ENCODE results near the gene XAGE1A.
"Not testable (repeated sequence)": the region's sequence is repeated elsewhere in the genome, so short reads cannot be mapped to it uniquely, and the experiment has no call there.

The XAGE1A gene, protein sequence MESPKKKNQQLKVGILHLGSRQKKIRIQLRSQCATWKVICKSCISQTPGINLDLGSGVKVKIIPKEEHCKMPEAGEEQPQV

DNA sequence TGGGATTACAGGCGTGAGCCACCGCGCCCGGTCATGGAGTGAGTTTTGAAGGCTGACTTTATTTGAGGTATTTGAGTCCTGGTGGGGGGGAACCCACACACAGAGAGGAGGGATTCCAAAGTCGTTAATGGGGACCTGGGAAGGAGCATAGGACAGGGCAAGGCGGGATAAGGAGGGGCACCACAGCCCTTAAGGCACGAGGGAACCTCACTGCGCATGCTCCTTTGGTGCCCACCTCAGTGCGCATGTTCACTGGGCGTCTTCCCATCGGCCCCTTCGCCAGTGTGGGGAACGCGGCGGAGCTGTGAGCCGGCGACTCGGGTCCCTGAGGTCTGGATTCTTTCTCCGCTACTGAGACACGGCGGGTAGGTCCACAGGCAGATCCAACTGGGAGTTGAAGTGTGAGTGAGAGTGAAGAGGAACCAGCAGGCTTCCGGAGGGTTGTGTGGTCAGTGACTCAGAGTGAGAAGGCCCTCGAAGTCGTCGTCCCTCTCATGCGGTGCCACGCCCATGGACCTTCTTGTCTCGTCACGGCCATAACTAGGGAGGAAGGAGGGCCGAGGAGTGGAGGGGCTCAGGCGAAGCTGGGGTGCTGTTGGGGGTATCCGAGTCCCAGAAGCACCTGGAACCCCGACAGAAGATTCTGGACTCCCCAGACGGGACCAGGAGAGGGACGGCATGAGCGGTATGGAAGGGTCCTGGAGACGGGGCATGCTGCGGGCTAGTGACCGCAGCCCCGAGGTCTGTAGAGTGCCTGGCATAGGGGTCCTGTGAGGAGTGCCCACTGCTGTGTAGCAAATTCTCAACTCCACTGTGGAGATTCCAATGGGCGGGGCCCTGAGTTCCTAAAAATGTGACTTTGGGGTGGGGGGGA lies at the start of gene XAGE1A:
Gene XAGE1A (plus strand): TSS at position 264 of the 874 bp plus-strand sequence. CDS start 1,554 bp downstream, outside the sequence.
- DNase-seq = not testable (repeated sequence)

DNA sequence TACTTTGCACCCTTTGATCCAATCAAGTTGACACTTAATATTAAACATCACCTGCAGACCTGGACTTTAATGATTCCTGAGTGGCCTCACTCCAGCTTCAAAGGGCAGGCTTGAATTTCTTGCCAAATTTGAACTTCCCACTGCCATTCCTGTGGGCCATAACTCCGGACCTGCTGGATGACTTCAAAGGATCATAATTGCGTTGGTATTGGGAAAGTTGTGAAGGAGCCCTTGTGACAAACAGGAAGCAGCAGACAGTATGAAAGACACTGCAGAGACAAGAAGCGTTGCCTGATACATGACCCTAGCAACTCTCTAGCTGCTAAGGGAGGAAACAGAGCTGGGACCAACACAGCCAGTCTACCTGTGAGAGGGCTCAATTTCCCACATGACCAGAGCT lies 43.6 kb upstream of the XAGE1A start:
- not testable (repeated sequence) for DNase-seq

DNA sequence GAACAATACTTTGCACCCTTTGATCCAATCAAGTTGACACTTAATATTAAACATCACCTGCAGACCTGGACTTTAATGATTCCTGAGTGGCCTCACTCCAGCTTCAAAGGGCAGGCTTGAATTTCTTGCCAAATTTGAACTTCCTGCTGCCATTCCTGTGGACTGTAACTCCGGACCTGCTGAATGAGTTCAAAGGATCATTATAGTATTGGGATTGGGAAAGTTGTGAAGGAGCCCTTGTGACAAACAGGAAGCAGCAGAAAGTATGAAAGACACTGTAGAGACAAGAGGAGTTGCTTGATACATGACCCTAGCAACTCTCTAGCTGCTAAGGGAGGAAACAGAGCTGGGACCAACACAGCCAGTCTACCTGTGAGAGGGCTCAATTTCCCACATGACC lies 24.3 kb upstream of the XAGE1A start:
- not testable (repeated sequence) for DNase-seq

DNA sequence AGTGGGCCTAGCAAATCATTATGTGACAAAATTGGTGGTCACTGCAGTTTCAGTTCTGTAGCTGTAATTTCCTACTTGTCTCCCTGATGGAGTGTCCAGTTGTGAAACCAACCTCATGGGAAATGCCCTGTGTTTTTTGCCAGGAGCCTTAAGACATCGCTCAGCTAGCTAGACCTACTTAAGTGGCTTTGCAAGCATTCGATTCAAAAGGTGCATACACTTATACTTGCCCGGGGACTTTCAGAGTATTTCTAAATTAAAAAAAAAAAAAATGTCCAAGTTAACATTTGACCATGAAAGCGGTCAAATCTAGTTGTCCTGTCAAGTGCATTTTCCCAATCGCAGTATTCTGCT lies 788 bp downstream of the XAGE1A start:
- not testable (repeated sequence) for DNase-seq

DNA sequence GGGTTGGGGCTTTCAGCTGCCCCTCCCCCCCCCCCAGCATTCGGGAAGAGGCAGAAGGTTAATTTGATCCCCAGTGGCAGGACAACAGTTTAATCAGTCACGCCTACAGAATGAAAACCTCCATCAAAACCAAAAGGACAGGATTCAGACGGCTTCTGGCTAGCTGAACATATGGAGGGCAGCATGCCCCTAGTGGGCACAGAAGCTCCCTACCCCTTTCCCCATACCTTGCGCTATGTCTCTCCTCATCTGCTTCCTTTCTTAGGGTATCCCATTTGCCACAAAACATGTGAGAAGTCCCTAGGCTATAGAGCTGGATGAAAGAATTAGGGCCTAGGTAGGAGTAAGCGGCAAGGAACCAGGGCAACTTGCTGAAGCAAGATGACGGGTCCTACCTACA lies 5.8 kb downstream of the XAGE1A start:
- DNase-seq = not testable (repeated sequence)

DNA sequence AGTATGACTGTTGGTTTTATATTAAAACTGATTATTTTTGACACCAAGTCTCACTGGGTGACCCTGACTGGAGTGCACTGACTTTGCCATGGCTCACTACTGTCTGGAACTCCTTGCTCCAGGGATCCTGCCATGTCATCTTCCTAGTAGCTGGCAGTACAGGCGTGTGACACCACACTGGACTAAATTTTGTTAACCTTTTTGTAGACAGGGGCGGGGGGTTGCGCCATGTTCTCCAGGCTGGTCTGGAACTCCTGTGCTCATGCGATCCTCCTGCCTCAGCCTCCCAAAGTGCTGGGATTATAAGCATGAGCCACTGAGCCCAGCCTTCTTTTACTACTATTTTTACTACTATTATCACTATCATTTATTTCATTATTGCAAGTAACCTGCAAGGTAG lies 8.9 kb downstream of the XAGE1A start:
- DNase-seq = no peak

DNA sequence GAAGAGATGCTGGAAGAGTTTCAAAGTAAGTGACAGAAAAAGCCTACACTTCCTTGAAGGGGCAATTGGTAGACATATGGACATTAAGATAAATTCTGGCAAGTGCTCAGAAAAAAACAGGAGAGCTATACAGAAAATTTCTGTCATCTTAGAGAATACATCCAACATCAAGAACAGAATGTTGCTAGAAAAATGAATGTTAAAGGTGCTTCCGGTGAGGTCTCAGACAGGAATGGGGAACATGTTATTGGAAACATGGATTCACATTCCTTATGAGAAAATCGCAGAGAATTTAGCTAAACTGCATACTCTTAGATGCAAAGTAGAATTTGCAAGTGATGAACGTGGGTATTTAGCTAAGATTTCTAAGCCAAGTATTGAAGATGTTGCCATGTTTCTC lies 11.7 kb downstream of the XAGE1A start:
- no peak for DNase-seq

DNA sequence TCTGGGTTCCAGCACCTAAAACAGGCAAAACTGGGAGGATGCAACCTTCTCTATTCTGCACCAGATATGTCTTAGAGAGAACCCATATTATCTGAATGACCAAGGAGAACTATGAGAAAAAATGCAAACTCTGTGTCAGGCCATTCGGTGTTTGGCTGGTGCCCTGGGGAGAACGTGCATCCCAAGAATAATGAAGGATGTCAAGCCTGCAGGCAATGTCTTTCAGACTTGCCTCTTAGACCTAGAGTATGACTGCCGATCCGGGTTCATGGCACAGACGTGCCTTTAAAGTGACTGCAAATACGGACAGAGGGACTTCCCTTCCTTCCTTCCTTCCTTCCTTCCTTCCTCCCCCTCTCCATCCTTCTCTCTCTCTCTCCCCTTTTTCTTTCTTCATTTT lies 14.3 kb downstream of the XAGE1A start:
- DNase-seq = no peak

DNA sequence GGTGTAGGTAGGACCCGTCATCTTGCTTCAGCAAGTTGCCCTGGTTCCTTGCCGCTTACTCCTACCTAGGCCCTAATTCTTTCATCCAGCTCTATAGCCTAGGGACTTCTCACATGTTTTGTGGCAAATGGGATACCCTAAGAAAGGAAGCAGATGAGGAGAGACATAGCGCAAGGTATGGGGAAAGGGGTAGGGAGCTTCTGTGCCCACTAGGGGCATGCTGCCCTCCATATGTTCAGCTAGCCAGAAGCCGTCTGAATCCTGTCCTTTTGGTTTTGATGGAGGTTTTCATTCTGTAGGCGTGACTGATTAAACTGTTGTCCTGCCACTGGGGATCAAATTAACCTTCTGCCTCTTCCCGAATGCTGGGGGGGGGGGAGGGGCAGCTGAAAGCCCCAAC lies 15.5 kb downstream of the XAGE1A start:
- DNase-seq = not testable (repeated sequence)

DNA sequence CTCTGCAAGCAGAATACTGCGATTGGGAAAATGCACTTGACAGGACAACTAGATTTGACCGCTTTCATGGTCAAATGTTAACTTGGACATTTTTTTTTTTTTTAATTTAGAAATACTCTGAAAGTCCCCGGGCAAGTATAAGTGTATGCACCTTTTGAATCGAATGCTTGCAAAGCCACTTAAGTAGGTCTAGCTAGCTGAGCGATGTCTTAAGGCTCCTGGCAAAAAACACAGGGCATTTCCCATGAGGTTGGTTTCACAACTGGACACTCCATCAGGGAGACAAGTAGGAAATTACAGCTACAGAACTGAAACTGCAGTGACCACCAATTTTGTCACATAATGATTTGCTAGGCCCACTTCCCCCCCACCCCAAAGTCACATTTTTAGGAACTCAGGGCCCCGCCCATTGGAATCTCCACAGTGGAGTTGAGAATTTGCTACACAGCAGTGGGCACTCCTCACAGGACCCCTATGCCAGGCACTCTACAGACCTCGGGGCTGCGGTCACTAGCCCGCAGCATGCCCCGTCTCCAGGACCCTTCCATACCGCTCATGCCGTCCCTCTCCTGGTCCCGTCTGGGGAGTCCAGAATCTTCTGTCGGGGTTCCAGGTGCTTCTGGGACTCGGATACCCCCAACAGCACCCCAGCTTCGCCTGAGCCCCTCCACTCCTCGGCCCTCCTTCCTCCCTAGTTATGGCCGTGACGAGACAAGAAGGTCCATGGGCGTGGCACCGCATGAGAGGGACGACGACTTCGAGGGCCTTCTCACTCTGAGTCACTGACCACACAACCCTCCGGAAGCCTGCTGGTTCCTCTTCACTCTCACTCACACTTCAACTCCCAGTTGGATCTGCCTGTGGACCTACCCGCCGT lies 20.7 kb downstream of the XAGE1A start:
- not testable (repeated sequence) for DNase-seq

DNA sequence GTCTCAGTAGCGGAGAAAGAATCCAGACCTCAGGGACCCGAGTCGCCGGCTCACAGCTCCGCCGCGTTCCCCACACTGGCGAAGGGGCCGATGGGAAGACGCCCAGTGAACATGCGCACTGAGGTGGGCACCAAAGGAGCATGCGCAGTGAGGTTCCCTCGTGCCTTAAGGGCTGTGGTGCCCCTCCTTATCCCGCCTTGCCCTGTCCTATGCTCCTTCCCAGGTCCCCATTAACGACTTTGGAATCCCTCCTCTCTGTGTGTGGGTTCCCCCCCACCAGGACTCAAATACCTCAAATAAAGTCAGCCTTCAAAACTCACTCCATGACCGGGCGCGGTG lies 21.3 kb downstream of the XAGE1A start, which contains the start of gene XAGE1B:
Gene XAGE1B (minus strand): TSS at position 77 of the 339 bp plus-strand sequence. CDS start 1,536 bp downstream, outside the sequence.
- not testable (repeated sequence) for DNase-seq

DNA sequence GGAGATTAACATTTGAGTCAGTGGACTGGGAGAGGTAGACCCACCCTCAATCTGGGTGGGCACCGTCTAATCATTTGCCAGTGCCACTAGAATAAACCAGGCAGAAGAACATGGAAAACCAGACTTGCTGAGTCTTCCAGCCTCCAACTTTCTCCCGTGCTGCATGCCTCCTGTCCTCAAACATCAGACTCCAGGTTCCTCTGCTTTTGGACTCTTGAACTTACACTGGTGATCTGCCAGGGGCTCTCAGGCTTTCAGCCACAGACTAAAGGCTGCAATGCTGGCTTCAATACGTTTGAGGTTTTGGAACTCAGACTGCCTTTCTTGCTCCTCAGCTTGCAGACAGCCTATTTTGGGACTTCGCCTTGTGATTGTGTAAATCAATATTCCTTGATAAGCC lies 45.4 kb downstream of the XAGE1A start:
- DNase-seq = not testable (repeated sequence)

DNA sequence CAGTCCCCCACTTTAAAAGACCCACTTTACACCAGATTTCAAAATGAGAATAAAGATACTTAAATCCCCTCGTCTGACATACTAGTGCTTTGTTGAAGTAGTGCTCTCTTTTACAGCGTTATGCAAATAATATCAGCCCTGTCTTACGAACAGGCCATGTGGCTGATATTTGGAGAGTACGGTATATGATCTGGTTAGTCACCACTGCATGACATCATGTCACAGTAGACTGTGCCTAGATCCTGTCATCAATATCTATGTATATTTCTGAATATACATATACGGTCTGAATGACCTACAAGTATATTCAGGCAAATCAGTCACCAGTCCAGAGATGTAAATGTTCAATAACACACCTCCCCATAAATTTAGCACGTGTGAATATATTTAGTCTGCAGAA lies 46.7 kb downstream of the XAGE1A start:
- DNase-seq = no peak

DNA sequence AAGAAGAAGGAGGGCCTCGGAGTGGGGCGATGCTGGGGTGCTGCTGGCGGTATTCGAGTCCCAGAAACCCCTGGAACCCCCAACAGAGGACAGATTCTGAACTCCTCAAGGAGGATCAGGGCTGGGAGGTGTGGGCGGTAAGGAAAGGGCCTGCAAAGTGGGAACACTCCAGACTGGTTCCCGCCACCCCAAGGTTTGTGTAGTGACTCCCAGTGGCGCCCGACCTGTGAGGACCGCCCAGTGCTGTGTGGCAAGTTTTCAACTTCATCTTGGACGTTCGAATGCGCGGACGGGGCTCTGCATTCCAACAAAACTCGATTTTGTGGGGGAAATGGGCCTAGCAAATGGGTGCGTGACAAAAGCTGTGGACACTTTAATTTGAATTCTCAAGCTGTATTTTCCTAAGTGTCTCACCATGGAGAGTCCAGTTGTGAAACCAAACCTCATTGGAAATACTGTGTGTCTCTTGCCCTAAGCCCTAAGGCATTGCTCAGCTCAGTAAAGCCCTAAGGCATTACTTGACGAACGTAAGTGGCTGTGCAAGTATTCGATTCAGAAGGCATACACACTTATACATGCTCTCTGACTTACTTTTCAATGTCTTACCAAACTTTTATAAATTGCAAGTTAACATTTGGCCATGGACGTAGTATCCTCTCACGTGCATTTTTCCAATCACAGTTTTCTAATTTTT lies 48.7 kb downstream of the XAGE1A start:
- DNase-seq = no peak

DNA sequence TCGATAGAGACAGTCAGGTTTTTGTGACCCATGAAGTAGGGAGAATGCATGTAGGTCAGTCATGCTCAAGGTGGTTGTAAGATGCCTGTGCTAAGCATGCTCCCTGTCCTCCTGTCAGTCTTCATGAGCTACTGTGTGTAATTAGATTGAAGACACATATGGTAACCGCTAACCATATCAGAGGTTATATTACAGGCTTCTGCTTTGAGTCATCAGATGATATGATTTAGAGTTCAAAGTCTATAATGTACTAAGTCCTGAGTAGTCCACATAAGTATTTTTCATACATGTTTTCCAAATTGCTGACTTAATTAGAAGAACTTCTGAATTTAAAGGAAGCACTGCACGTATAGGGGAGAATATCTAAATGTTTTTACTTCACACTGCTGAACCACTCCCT lies 53.2 kb downstream of the XAGE1A start:
- DNase-seq = not testable (repeated sequence)

All from suppressor macrophage treated with lipopolysaccharide for 4 hours (primary cell).